Fibroblast of pulmonary artery (primary cell): ENCODE results near the gene MAB21L1.
A peak's percentile ranks its signal among the peaks of the same experiment; 100 is the strongest.

Source experiments
- DNase-seq: peaks from one replicate; pipeline ENCODE4 v3.0.0-alpha.2; 2010; ENCODE audit warnings: low read depth
- H3K4me3 ChIP-seq: replicated peaks from 2 replicates; pipeline ENCODE4 v1.5.1; 2011; ENCODE audit warnings: low read depth, mild to moderate bottlenecking, control low read depth, low read length, moderate library complexity
- CTCF ChIP-seq: IDR thresholded peaks from 2 replicates; pipeline ENCODE4 v1.5.1; 2011; ENCODE audit warnings: mild to moderate bottlenecking, control low read depth, low read length, inconsistent platforms; ENCODE audit errors: missing control alignments

MAB21L1 gene

GRCh38 chr13:35474496-35475211 is 1.8 kb downstream of the MAB21L1 start:
- no peak for DNase-seq
- TF ChIP-seq CTCF: no peak
- H3K4me3 ChIP-seq: peak overlapping the region; percentile 50

- no peak for TF ChIP-seq CTCF
- H3K4me3 ChIP-seq: peak overlapping the region; percentile 50
- DNase-seq: no peak
Observed at GRCh38 chr13:35473802-35474201, 2.7 kb downstream of the MAB21L1 start.

- no peak for DNase-seq
- no peak overlapping the region for H3K4me3 ChIP-seq
- TF ChIP-seq CTCF: no peak
Observed at GRCh38 chr13:35473206-35473775, 3.2 kb downstream of the MAB21L1 start.

GRCh38 chr13:35472323-35472881 is 4.1 kb downstream of the MAB21L1 start:
- DNase-seq: no peak
- H3K4me3 ChIP-seq: no peak overlapping the region
- no peak for TF ChIP-seq CTCF

GRCh38 chr13:35471706-35472322 is 4.7 kb downstream of the MAB21L1 start:
- no peak overlapping the region for H3K4me3 ChIP-seq
- DNase-seq: peak; percentile 14
- no peak for TF ChIP-seq CTCF

- DNase-seq: peak; percentile 24
- peak overlapping the region; percentile 26 for H3K4me3 ChIP-seq
- no peak for TF ChIP-seq CTCF
Observed at GRCh38 chr13:35470671-35471661, 5.5 kb downstream of the MAB21L1 start.
